Nephron (organoid): ENCODE results near the gene USF1.

ENCODE experiments used
- H3K27ac Mint-ChIP-seq, 3 experiments: 2 replicates each; pipeline ENCODE4 v1.8.0; 2020; ENCODE audit warnings: mixed read lengths in 3 of 3, mild to moderate bottlenecking in 2 of 3, moderate library complexity in 1 of 3
- H3K27me3 Mint-ChIP-seq: 2 replicates; pipeline ENCODE4 v1.8.0; 2021; ENCODE audit warnings: low read depth, mild to moderate bottlenecking, moderate library complexity, mixed read lengths
- H3K36me3 Mint-ChIP-seq: 2 replicates; pipeline ENCODE4 v1.8.0; 2020; ENCODE audit warnings: low read depth, mixed read lengths
- H3K4me1 Mint-ChIP-seq: 2 replicates; pipeline ENCODE4 v1.8.0; 2020; ENCODE audit warnings: mixed read lengths
- H3K4me3 Mint-ChIP-seq, 3 experiments: 2 replicates each; pipeline ENCODE4 v1.8.0; 2020; ENCODE audit warnings: mild to moderate bottlenecking in 3 of 3, mixed read lengths in 3 of 3, moderate library complexity in 2 of 3
- H3K9me3 Mint-ChIP-seq: 2 replicates; pipeline ENCODE4 v1.8.0; 2020; ENCODE audit warnings: mixed read lengths
- TF ChIP-seq, protein P1 (sequence below), 3 experiments: fragments of 200-600 bp; sonication (generic); IDR thresholded peaks; one replicate each; pipeline ENCODE4 v1.5.0; 2021; ENCODE audit warnings: antibody characterized with exemption in 3 of 3; ENCODE audit not compliant: unreplicated experiment in 3 of 3

USF1 gene

DNA sequence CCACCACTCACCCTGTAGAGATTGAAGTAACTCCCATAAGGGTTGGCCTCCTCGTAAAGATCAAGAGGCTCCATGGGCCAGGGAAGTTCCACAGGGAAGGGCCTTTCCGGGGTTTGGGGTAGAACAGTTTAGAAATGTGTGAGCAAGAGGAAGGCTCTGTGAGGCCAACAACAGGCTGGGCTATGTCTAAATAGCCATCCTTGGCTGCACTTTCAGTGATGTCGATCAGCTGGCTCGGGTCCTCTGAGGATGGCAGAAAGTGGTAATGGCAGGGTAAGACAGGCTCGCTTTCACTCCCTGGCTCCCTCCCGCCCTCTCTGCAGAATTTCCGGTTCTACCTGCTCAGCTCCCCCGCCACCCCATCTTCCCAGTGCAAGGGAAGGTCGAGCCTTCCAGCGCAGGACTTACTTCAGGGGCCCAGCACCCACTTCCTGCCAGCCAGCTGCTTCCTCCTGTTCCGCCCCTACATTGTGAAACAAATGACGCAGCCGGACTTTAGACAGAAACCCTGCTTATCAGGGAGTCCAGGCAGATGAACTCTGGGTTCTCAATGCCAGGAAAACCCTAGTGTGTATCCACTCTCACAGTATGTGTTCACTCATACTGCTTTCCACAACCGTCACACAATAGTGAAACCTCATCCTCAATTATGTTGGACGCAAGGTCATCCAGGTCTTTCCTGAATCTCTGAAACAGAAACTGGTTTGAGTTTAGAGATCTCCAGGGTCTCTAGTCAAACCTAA is 32.1 kb downstream of the USF1 start:
- peaks cover 15% of the 10 kb centered on the region for H3K27me3 Mint-ChIP-seq
- TF ChIP-seq, protein P1, sequence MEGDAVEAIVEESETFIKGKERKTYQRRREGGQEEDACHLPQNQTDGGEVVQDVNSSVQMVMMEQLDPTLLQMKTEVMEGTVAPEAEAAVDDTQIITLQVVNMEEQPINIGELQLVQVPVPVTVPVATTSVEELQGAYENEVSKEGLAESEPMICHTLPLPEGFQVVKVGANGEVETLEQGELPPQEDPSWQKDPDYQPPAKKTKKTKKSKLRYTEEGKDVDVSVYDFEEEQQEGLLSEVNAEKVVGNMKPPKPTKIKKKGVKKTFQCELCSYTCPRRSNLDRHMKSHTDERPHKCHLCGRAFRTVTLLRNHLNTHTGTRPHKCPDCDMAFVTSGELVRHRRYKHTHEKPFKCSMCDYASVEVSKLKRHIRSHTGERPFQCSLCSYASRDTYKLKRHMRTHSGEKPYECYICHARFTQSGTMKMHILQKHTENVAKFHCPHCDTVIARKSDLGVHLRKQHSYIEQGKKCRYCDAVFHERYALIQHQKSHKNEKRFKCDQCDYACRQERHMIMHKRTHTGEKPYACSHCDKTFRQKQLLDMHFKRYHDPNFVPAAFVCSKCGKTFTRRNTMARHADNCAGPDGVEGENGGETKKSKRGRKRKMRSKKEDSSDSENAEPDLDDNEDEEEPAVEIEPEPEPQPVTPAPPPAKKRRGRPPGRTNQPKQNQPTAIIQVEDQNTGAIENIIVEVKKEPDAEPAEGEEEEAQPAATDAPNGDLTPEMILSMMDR (IDR thresholded peaks at IDR 0.05; ENCODE audit: unreplicated experiment in 3 of 3) = no peak
- no peak overlapping the region for H3K4me3 Mint-ChIP-seq
- no peaks in the 10 kb centered on the region for H3K9me3 Mint-ChIP-seq
- peak overlapping the region; percentile 47 to 72 (median 63) for H3K27ac Mint-ChIP-seq
- peaks cover 8% of the 10 kb centered on the region for H3K4me1 Mint-ChIP-seq
- no peaks in the 10 kb centered on the region for H3K36me3 Mint-ChIP-seq

DNA sequence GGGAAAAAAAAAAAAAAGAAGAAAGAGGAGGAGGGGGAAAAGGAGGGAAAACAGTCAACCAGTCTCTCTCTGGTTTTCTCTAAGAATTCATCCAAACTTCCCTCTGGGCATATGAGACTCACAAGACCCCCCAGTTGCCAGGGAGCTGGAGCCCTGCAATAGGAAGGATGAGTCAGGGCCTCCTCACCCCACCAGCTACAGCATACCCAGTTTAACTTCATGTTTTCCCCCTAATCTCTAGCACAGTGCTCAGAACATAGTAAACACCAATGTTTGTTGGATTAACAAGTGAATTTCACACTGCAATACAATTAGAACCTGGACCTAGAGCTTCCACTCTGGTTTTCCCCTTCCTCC is 32.7 kb downstream of the USF1 start:
- Mint-ChIP-seq H3K27ac (peak overlapping the region in 2 of 3 experiments; percentile 47 to 63), H3K36me3 (no peaks in the 10 kb centered on the region), H3K9me3 (no peaks in the 10 kb centered on the region), H3K27me3 (peaks cover 9% of the 10 kb centered on the region), H3K4me3 (no peak overlapping the region), H3K4me1 (peaks cover 8% of the 10 kb centered on the region)
- TF ChIP-seq, protein P1 (IDR thresholded peaks at IDR 0.05; ENCODE audit: unreplicated experiment in 3 of 3) = no peak

DNA sequence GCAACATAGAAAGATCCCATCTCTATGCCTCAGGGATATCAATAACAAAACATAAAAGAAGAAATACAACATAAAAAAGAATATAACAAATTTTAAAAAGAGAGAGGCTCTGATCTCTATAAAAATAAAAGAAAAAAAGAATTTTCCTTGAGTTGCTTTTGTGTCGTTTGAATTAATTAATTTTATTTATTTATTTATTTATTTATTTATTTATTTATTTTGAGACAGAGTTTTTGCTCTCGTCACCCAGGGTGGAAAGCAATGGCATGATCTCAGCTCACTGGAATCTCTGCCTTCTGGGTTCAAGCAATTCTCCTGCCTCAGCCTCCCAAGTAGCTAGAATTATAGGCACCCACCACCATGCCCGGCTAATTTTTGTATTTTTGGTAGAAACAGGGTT is 33.4 kb downstream of the USF1 start:
- Mint-ChIP-seq H3K27ac (no peak overlapping the region), H3K36me3 (no peaks in the 10 kb centered on the region), H3K4me3 (no peak overlapping the region), H3K4me1 (peaks cover 8% of the 10 kb centered on the region), H3K27me3 (peaks cover 3% of the 10 kb centered on the region), H3K9me3 (no peaks in the 10 kb centered on the region)
- TF ChIP-seq, protein P1 (IDR thresholded peaks at IDR 0.05; ENCODE audit: unreplicated experiment in 3 of 3) = no peak

DNA sequence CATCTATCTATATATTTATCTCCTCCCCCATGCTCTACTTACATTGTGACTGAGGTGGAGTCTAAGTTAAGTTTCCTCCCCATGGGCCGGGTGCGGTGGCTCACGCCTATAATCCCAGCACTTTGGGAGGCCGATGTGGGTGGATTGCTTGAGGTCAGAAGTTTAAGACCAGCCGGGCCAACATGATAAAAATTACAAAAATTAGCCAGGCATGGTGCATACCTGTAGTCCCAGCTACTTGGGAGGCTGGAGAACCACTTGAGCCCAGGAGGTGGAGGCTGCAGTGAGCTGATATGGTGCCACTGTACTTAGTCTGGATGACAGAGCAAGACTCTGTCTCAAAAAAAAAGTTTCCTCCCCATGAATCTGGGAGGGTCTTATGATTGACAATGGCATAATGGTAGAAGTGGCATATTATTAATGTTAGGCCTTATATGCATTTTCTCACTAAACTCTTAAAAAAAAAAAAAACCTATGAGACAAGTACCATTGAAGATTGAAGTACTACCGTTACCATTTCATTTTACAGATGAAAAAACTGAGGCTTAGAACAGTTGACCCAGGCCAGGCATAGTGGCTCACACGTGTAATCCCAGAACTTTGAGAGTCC is 36.1 kb downstream of the USF1 start:
- Mint-ChIP-seq H3K27ac (no peak overlapping the region), H3K4me3 (no peak overlapping the region), H3K27me3 (no peaks in the 10 kb centered on the region), H3K4me1 (peaks cover 8% of the 10 kb centered on the region), H3K36me3 (no peaks in the 10 kb centered on the region), H3K9me3 (no peaks in the 10 kb centered on the region)
- TF ChIP-seq, protein P1 (IDR thresholded peaks at IDR 0.05; ENCODE audit: unreplicated experiment in 3 of 3) = no peak

DNA sequence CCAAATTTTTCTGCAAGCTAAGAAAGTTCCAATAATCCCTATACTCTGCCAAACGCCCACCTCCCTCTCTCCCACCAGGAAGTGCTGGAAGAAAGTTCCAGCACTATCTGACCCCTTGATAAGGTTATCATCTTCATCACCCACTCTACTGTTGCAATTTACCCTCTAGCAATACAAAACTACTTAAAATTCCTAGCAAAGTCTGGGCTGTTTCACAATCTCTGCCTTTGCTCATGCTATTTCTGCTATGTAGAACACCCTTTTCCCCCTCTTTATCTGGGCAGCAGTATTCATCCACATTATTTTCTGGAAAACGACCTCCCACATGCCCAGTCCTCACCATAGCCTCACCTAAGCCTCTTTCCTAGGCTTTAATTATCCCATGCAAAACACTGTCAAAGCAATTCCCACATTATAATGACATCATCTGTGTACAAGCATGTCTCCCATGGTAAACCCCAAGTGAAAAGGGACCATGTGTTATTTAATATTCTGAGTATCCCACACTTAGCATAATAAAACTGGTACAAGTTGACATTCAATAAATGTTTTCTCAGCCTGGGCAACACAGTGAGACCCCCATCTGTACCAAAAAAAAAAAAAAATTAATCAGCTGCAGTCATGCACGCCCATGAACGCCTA is 36.8 kb downstream of the USF1 start:
- TF ChIP-seq, protein P1 (IDR thresholded peaks at IDR 0.05; ENCODE audit: unreplicated experiment in 3 of 3) = no peak
- Mint-ChIP-seq H3K9me3 (no peaks in the 10 kb centered on the region), H3K36me3 (no peaks in the 10 kb centered on the region), H3K27me3 (no peaks in the 10 kb centered on the region), H3K4me1 (peaks cover 6% of the 10 kb centered on the region), H3K4me3 (no peak overlapping the region), H3K27ac (peak overlapping the region in 2 of 3 experiments; percentile 10 to 38)
